ENCODE measurements around the gene B3GNT5. TPM values are rescaled to one million over a fixed set of nuclear protein-coding genes. Genes with fewer than 3 reads are reported as not detected.

Gene B3GNT5
- total and polyA plus RNA-seq, 12 donors = 0.18 to 3.6 (median 2.6) TPM

- Histone ChIP-seq H3K36me3 (replicated peaks in 1 of 2) (no peaks in the 10 kb centered on the region), H3K27ac (no peak overlapping the region), H3K9me3 (replicated peaks in 1 of 3) (no peaks in the 10 kb centered on the region), H3K4me3 (no peak overlapping the region), H3K27me3 (no peaks in the 10 kb centered on the region), H3K4me1 (replicated peaks in 1 of 2) (no peaks in the 10 kb centered on the region)
- TF ChIP-seq CTCF (IDR thresholded peaks at IDR 0.05) (no peak), POLR2A (IDR thresholded peaks at IDR 0.05) (no peak)
- intact Hi-C loops (cut with DNase I) = no loop called here
- 87 to 98% (median 92%) methylated on average over 5 of the region's 5 CpGs for WGBS, 4 donors
- no peak for DNase-seq
These were observed 14.0 kb upstream of the B3GNT5 start for GRCh38 chr3:183239046-183239445.

DNA sequence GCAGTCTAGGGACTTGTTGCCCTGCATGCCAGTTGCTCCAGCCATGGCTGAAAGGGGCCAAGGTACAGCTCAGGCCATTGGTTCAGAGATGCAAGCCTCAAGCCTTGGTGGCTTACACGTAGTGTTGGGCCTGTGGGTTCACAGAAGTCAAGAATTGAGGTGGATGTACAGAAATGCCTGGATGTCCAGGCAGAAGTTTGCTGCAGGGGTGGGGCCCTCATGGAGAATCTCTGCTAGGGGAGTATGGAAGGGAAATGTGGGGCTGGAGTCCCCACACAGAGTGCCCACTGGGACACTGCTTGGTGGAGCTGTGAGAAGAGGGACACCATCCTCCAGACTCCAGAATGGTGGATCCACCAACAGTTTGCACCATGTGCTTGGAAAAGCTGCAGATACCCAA is 10.6 kb upstream of the B3GNT5 start:
- no peak for DNase-seq
- H3K27me3 ChIP-seq = no peaks in the 10 kb centered on the region
- WGBS, 4 donors = 91 to 100% (median 99%) methylated on average over 1 of the region's 1 CpG
- peaks cover 0 to 6% of the 10 kb centered on the region in 2 donors for H3K4me1 ChIP-seq (replicated peaks in 1 of 2)
- no peaks in the 10 kb centered on the region for H3K9me3 ChIP-seq (replicated peaks in 1 of 3)
- no peak overlapping the region for H3K4me3 ChIP-seq
- no peak for TF ChIP-seq POLR2A (IDR thresholded peaks at IDR 0.05)
- TF ChIP-seq CTCF (IDR thresholded peaks at IDR 0.05) = no peak
- intact Hi-C loops (cut with DNase I) = no loop called here
- H3K27ac ChIP-seq = no peak overlapping the region
- no peaks in the 10 kb centered on the region for H3K36me3 ChIP-seq (replicated peaks in 1 of 2)

GRCh38 chr3:183244219-183244618 is 8.8 kb upstream of the B3GNT5 start:
- no peak for TF ChIP-seq CTCF (IDR thresholded peaks at IDR 0.05)
- TF ChIP-seq POLR2A (IDR thresholded peaks at IDR 0.05) = no peak
- H3K27ac ChIP-seq = peak overlapping the region in 1 of 5 donors; percentile 15
- no peaks in the 10 kb centered on the region for H3K36me3 ChIP-seq (replicated peaks in 1 of 2)
- WGBS, 4 donors = 75 to 95% (median 79%) methylated on average over 2 of the region's 2 CpGs
- H3K9me3 ChIP-seq (replicated peaks in 1 of 3) = no peaks in the 10 kb centered on the region
- peaks cover 0 to 7% of the 10 kb centered on the region in 2 donors for H3K4me1 ChIP-seq (replicated peaks in 1 of 2)
- no peaks in the 10 kb centered on the region for H3K27me3 ChIP-seq
- DNase-seq = peak; percentile 40 to 82 (median 60)
- intact Hi-C loops (cut with DNase I) = no loop called here
- no peak overlapping the region for H3K4me3 ChIP-seq

DNA sequence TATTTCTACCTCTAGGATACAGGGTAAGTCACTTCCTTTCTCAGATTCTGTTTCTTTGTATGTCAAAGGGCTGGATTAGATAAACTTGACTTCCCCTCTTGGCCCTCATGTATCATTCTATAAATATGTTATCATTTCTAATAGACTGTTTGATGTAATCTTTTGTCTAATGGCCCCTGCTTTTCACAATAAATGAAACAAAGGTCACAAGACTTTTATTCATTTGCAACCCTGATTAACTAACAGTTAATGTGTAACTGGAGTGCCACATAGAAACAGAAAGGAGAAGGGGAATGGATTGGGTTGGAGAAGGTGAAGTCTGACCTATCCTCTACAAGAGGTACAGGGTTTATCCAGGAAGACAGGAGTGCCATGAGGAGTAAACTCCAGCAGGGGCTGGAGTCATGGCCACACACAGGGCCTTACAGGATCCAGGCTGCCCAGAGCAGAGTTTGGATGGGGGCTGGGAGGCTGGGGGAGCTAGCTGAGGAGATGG is 8.0 kb upstream of the B3GNT5 start:
- H3K4me1 ChIP-seq (replicated peaks in 1 of 2) = peaks cover 0 to 7% of the 10 kb centered on the region in 2 donors
- no peaks in the 10 kb centered on the region for H3K9me3 ChIP-seq (replicated peaks in 1 of 3)
- intact Hi-C loops (cut with DNase I) = no loop called here
- H3K36me3 ChIP-seq (replicated peaks in 1 of 2) = no peaks in the 10 kb centered on the region
- H3K27me3 ChIP-seq = no peaks in the 10 kb centered on the region
- peak overlapping the region in 1 of 5 donors; percentile 42 for H3K27ac ChIP-seq
- TF ChIP-seq CTCF (IDR thresholded peaks at IDR 0.05) = no peak
- TF ChIP-seq POLR2A (IDR thresholded peaks at IDR 0.05) = no peak
- no peak for DNase-seq
- H3K4me3 ChIP-seq = no peak overlapping the region

All from adrenal gland (tissue), 12 donors.